NCI-H526 (cell line): Measurements from ENCODE around the gene NEU4.

Experiments used
- DNase-seq, 2 experiments: peaks; one replicate each; lab custom pipeline; 2025; lab: John Stamatoyannopoulos, UW

Gene NEU4

DNA sequence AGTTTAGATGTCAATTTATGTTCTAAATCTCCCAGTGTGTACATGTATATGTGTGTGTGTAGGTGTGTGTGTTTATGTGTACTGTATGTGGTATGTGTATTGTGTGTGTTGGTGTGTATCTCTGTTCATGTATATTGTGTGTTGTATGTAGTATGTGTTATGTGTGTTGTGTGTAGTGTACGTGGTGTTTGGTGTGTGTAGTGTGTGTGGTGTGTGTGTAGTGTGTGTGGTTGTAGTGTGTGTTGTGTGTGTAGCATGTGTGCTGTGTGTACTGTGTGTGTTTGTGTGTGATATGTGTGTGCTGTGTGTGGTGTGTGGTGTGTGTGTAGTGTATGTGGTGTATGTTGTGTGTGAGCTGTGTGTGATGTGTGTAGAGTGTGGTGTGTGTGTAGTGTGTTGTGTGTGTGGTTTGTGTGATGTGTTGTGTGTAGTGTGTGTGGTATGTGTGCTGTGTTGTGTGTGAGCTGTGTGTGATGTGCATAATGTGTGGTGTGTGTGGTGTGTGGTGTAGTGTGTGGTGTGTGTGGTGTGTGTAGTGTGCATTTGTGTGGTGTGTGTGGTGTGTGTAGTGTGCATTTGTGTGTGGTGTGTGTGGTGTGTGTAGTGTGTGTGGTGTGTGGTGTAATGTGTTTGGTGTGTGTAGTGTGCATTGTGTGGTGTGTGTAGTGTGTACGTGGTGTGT is 55.3 kb downstream of the NEU4 start:
- DNase-seq = no peak

DNA sequence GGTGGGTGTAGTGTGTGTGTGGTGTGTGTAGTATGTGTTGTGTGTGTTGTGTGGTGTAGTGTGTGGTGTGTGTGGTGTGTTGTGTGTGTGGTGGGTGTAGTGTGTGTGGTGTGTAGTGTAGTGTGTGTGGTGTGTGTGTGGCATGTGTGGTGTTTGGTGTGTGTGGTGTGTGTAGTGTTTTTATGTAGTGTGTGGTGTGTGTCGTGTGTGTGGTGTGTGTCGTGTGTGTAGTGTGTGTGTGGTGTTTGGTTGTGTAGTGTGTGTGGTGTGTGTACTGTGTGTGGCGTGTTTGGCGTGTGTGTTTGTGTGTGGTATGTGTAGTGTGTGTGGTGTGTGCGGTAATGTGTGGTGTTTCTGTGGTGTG is 55.8 kb downstream of the NEU4 start:
- no peak for DNase-seq

DNA sequence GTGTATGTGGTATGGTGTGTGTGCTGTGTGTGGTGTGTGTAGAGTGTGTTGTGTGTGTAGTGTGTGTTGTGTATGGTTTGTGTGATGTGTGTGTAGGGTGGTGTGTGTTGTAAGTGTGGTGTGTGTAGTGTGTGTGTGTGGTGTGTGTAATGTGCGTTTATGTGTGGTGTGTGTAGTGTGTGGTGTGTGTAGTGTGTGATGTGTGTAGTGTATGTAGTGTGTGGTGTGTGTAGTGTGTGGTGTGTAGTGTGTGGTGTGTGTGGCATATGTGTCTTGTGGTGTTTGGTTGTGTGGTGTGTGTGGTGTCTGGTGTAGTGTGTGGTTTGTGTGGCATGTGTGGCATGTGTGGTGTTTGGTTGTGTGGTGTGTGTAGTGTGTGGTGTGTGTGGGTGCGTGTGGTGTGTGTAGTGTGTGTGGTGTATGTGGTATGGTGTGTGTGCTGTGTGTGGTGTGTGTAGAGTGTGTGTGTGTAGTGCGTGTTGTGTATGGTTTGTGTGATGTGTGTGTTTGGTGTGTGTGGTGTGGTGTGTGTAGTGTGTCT is 56.5 kb downstream of the NEU4 start:
- no peak for DNase-seq

DNA sequence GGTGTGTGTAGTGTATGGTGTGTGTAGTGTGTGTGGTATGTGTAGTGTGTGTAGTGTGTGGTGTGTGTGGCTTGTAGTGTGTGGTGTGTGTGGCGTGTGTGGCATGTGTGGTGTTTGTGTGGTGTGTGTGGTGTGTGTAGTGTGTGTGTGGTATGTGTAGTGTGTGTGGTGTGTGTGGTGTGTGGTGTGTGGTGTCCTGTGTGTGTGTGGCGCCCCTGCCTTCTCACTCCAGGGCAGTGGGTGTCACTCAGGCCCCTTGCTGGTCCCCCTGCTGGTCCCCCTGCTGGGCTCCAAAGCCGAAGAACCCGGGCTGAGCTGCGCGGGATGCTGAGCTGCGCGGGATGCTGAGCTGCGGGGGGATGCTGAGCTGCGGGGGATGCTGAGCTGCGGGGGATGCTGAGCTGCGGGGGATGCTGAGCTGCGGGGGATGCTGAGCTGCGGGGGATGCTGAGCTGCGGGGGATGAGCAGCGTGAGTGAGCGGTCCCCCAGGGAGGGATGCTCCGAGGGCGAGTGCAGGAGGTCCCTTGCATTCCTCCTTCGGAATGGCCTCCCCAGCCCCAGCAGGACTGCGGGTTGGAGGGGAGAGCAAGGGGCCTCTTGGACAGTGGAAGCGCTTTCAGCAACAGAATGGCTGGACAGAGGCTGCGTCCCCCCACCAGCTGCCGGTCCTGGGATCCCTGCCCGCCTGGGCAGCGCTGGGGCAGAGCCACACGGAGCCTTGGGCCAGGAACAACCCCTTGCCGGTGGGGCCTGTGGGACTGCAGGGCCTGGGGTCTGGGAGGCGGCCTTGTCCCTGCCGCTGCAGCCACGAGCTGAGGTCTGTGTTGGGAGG is 57.2 kb downstream of the NEU4 start:
- DNase-seq = peak in 1 of 2 experiments; percentile 36
